GM23338 (cell line): ENCODE results near the gene KREMEN2. TPM values are rescaled to one million over a fixed set of nuclear protein-coding genes. Genes with fewer than 3 reads are reported as not detected.

Experiments
- ATAC-seq: fragments of 200-7000 bp; cut with Tn5 transposase; 3 replicates; pipeline ENCODE4 v1.9.1; 2020
- DNase-seq: peaks from one replicate; pipeline ENCODE4 v3.0.0-alpha.2; 2015; ENCODE audit warnings: low spot score
- H2AFZ ChIP-seq: fragments of 200-600 bp; sonication (generic); 2 replicates; pipeline ENCODE4 v1.8.0; 2016; ENCODE audit warnings: antibody characterized with exemption, mild to moderate bottlenecking, moderate library complexity
- H3F3A ChIP-seq: fragments of 200-600 bp; sonication (generic); replicated peaks from 2 replicates; pipeline ENCODE4 v1.8.0; 2017; ENCODE audit warnings: antibody characterized with exemption, mixed run types, low read depth
- H3K27ac ChIP-seq: fragments of 200-600 bp; sonication (generic); 2 replicates; pipeline ENCODE4 v1.6.1; 2016; ENCODE audit warnings: low read depth
- H3K27me3 ChIP-seq: fragments of 200-600 bp; sonication (generic); 2 replicates; pipeline ENCODE4 v1.8.0; 2016; ENCODE audit warnings: mild to moderate bottlenecking, mixed run types, moderate library complexity; ENCODE audit not compliant: insufficient read depth
- H3K36me3 ChIP-seq: fragments of 200-600 bp; sonication (generic); 2 replicates; pipeline ENCODE4 v1.8.0; 2016; ENCODE audit warnings: mild to moderate bottlenecking; ENCODE audit not compliant: insufficient read depth
- H3K4me1 ChIP-seq: fragments of 200-600 bp; sonication (generic); 2 replicates; pipeline ENCODE4 v1.8.0; 2016; ENCODE audit warnings: mild to moderate bottlenecking, moderate library complexity; ENCODE audit not compliant: insufficient read depth
- H3K4me2 ChIP-seq: fragments of 200-600 bp; sonication (generic); 2 replicates; pipeline ENCODE4 v1.7.1; 2017; ENCODE audit warnings: mixed run types
- H3K4me3 ChIP-seq: fragments of 200-600 bp; sonication (generic); 2 replicates; pipeline ENCODE4 v1.6.1; 2016; ENCODE audit warnings: mixed run types
- H3K79me2 ChIP-seq: fragments of 200-600 bp; sonication (generic); replicated peaks from 2 replicates; pipeline ENCODE4 v1.8.0; 2017; ENCODE audit warnings: mild to moderate bottlenecking; ENCODE audit not compliant: insufficient read depth
- H3K9me2 ChIP-seq: fragments of 200-600 bp; sonication (generic); 2 replicates; pipeline ENCODE4 v1.8.0; 2017; ENCODE audit not compliant: insufficient read depth
- H4K20me1 ChIP-seq: fragments of 200-600 bp; sonication (generic); replicated peaks from 2 replicates; pipeline ENCODE4 v1.8.0; 2017; ENCODE audit warnings: mild to moderate bottlenecking; ENCODE audit not compliant: insufficient read depth
- H3K27ac Mint-ChIP-seq: 2 replicates; pipeline ENCODE4 v1.8.0; 2020; ENCODE audit warnings: inconsistent platforms, mild to moderate bottlenecking, moderate library complexity, mixed read lengths
- H3K27me3 Mint-ChIP-seq: 3 replicates; pipeline ENCODE4 v1.8.0; 2022; ENCODE audit warnings: low read depth, mild to moderate bottlenecking, moderate library complexity, mixed read lengths, inconsistent platforms; ENCODE audit not compliant: insufficient read depth, poor library complexity
- H3K36me3 Mint-ChIP-seq: 3 replicates; pipeline ENCODE4 v1.8.0; 2021; ENCODE audit warnings: low read depth, mild to moderate bottlenecking, inconsistent platforms, moderate library complexity, mixed read lengths
- H3K4me1 Mint-ChIP-seq: 3 replicates; pipeline ENCODE4 v1.8.0; 2020; ENCODE audit warnings: mild to moderate bottlenecking, inconsistent platforms, mixed read lengths
- H3K4me3 Mint-ChIP-seq: 3 replicates; pipeline ENCODE4 v1.8.0; 2021; ENCODE audit warnings: moderate library complexity, mild to moderate bottlenecking, inconsistent platforms, mixed read lengths
- H3K9me3 Mint-ChIP-seq: 3 replicates; pipeline ENCODE4 v1.8.0; 2020; ENCODE audit warnings: moderate library complexity, mild to moderate bottlenecking, inconsistent platforms, mixed read lengths
- CTCF ChIP-seq, 2 experiments: fragments of 200-600 bp in 1 of 2; sonication (generic) in 1 of 2; conservative IDR thresholded peaks; 2 replicates each; pipeline versions ENCODE4 v1.5.1 to v1.6.1; 2016 to 2017; ENCODE audit warnings: antibody characterized with exemption in 2 of 2, low read depth in 2 of 2, mild to moderate bottlenecking in 2 of 2, moderate library complexity in 1 of 2
- ETS1 ChIP-seq: IDR thresholded peaks from 2 replicates; pipeline ENCODE4 v1.6.1; 2016; ENCODE audit warnings: antibody characterized with exemption
- EZH2 ChIP-seq: fragments of 200-600 bp; sonication (generic); IDR thresholded peaks from one replicate; pipeline ENCODE4 v1.8.0; 2017; ENCODE audit warnings: antibody characterized with exemption, mild to moderate bottlenecking, low read depth; ENCODE audit not compliant: unreplicated experiment
- EZH2phosphoT487 ChIP-seq: fragments of 200-600 bp; sonication (generic); IDR thresholded peaks from one replicate; pipeline ENCODE4 v1.8.1; 2018; ENCODE audit warnings: antibody characterized with exemption; ENCODE audit not compliant: unreplicated experiment
- JUNB ChIP-seq: IDR thresholded peaks from one replicate; pipeline ENCODE4 v1.6.1; 2016; ENCODE audit warnings: antibody characterized with exemption; ENCODE audit not compliant: unreplicated experiment
- NANOG ChIP-seq: IDR thresholded peaks from 2 replicates; pipeline ENCODE4 v1.6.1; 2016; ENCODE audit warnings: antibody characterized with exemption, borderline replicate concordance
- POLR2AphosphoS5 ChIP-seq: IDR thresholded peaks from 2 replicates; pipeline ENCODE4 v1.6.1; 2016; ENCODE audit warnings: antibody characterized with exemption, low read depth
- REST ChIP-seq: IDR thresholded peaks from one replicate; pipeline ENCODE4 v1.6.1; 2018; ENCODE audit warnings: antibody characterized with exemption; ENCODE audit not compliant: unreplicated experiment
- STAT1 ChIP-seq: IDR thresholded peaks from one replicate; pipeline ENCODE4 v1.6.1; 2016; ENCODE audit warnings: antibody characterized with exemption; ENCODE audit not compliant: unreplicated experiment
- ZNF114 ChIP-seq: fragments of 250-450 bp; sonication (Bioruptor Pico); IDR thresholded peaks from 2 replicates; pipeline ENCODE4 v1.5.0; 2020; ENCODE audit warnings: mild to moderate bottlenecking, moderate library complexity
- ZNF462 ChIP-seq: fragments of 250-450 bp; sonication (Bioruptor Pico); IDR thresholded peaks from 2 replicates; pipeline ENCODE4 v1.5.0; 2020; ENCODE audit warnings: mild to moderate bottlenecking, moderate library complexity
- polyA plus RNA-seq: library from polyadenylated mRNA; unstranded; fragments of >200 nt; fragmentation: Nextera tagmentation; extraction: Ambion mirVana; gene quantifications from 2 replicates; pipeline ENCODE4 v1.2.1, GENCODE V29; 2016
- total RNA-seq: library from RNA; depleted of rRNA; stranded (reverse); fragments of >200 nt; shearing (Covaris generic); gene quantifications from 2 replicates; pipeline ENCODE4 v1.2.3, GENCODE V29; 2014

KREMEN2 gene
- total and polyA plus RNA-seq, 2 experiments from 2014 or later: 4.9 to 16.1 TPM

DNA sequence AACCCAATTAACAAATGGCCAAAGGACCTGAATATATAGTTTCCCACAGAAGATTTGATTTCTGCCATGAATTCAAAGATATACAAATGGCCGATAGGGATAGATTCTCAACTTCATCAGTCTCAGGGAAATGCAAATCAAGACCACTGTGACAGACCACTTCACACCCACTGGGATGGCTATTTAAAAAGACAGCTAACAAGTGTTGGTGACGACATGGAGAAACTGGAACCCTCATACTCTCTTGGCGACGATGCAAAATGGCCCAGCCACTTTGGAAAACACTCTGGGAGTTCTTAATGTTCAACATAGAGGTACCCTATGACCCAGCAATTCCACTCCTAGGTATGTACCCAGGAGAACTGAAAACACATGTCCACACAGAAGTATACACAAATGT, 17.4 kb upstream of the KREMEN2 start (continued):
- TF ChIP-seq ZNF114 (CRISPR knock-in tag): no peak
- no peak for TF ChIP-seq EZH2
- no peak for TF ChIP-seq NANOG

- no peak for ATAC-seq
- TF ChIP-seq ETS1: no peak
- TF ChIP-seq CTCF (conservative IDR thresholded peaks at IDR 0.05; ENCODE audit: low read depth in 2 of 2): no peak
- TF ChIP-seq ZNF114 (CRISPR knock-in tag): no peak
- TF ChIP-seq POLR2AphosphoS5: no peak
- no peak for TF ChIP-seq EZH2
- no peak for TF ChIP-seq REST
- no peak for TF ChIP-seq ZNF462 (CRISPR knock-in tag)
- TF ChIP-seq STAT1: no peak
- no peak for TF ChIP-seq EZH2phosphoT487
- no peak for TF ChIP-seq NANOG
- no peak for TF ChIP-seq JUNB
Measured at GRCh38 chr16:2948807-2949704, 15.0 kb upstream of the KREMEN2 start.

More at GRCh38 chr16:2948807-2949704, 15.0 kb upstream of the KREMEN2 start:
- Mint-ChIP-seq H3K4me3 (no peak overlapping the region), H3K4me1 (peaks cover under 1% of the 10 kb centered on the region; the same call in 2 of the 3 replicates), H3K9me3 (no peaks in the 10 kb centered on the region; the same call in 2 of the 3 replicates), H3K27ac (no peak overlapping the region), H3K36me3 (peaks cover 10% of the 10 kb centered on the region; the same call in 1 of the 3 replicates), H3K27me3 (peaks cover 5% of the 10 kb centered on the region)
- Histone ChIP-seq H3K27me3 (no peaks in the 10 kb centered on the region), H3K27ac (no peak overlapping the region), H3K4me3 (no peak overlapping the region), H3K4me1 (no peaks in the 10 kb centered on the region), H3K9me2 (no peaks in the 10 kb centered on the region), H3K36me3 (no peaks in the 10 kb centered on the region), H3K79me2 (no peaks in the 10 kb centered on the region), H4K20me1 (no peaks in the 10 kb centered on the region), H3K4me2 (no peak overlapping the region), H3F3A (no peaks in the 10 kb centered on the region), H2AFZ (no peak overlapping the region)
- DNase-seq: no peak
